Hepatocyte (in vitro differentiated cells): ENCODE results near the gene RBFOX1. TPM values are rescaled to one million over a fixed set of nuclear protein-coding genes. Genes with fewer than 3 reads are reported as not detected.

Source experiments
- DNase-seq: peaks from one replicate; pipeline ENCODE4 v3.0.0-alpha.2; 2016; ENCODE audit warnings: low spot score
- H2AFZ ChIP-seq: fragments of 200-600 bp; sonication (generic); 2 replicates; pipeline ENCODE4 v1.6.0; 2016; ENCODE audit warnings: antibody characterized with exemption, mild to moderate bottlenecking
- H3K27ac ChIP-seq: fragments of 200-600 bp; sonication (generic); 2 replicates; pipeline ENCODE4 v1.5.1; 2016; ENCODE audit warnings: mild to moderate bottlenecking
- H3K27me3 ChIP-seq: fragments of 200-600 bp; sonication (generic); 2 replicates; pipeline ENCODE4 v1.6.1; 2016
- H3K36me3 ChIP-seq: fragments of 200-600 bp; sonication (generic); replicated peaks from 2 replicates; pipeline ENCODE4 v1.5.1; 2016; ENCODE audit warnings: low read depth; ENCODE audit not compliant: insufficient read depth
- H3K4me1 ChIP-seq: fragments of 200-600 bp; sonication (generic); 2 replicates; pipeline ENCODE4 v1.5.1; 2016; ENCODE audit warnings: mild to moderate bottlenecking, moderate library complexity; ENCODE audit not compliant: insufficient read depth
- H3K4me2 ChIP-seq: fragments of 200-600 bp; sonication (generic); 2 replicates; pipeline ENCODE4 v1.6.0; 2016
- H3K4me3 ChIP-seq: fragments of 200-600 bp; sonication (generic); 2 replicates; pipeline ENCODE4 v1.5.1; 2016; ENCODE audit warnings: mild to moderate bottlenecking
- H3K79me2 ChIP-seq: fragments of 200-600 bp; sonication (generic); 2 replicates; pipeline ENCODE4 v1.6.0; 2017; ENCODE audit warnings: mild to moderate bottlenecking
- H3K9me2 ChIP-seq: fragments of 200-600 bp; sonication (generic); replicated peaks from 2 replicates; pipeline ENCODE4 v1.6.0; 2017; ENCODE audit warnings: mild to moderate bottlenecking; ENCODE audit not compliant: insufficient read depth
- H3K9me3 ChIP-seq: fragments of 200-600 bp; sonication (generic); 2 replicates; pipeline ENCODE4 v1.5.1; 2016; ENCODE audit warnings: low read depth, mild to moderate bottlenecking
- H4K20me1 ChIP-seq: fragments of 200-600 bp; sonication (generic); 2 replicates; pipeline ENCODE4 v1.6.0; 2016; ENCODE audit warnings: mild to moderate bottlenecking; ENCODE audit not compliant: insufficient read depth, poor library complexity, severe bottlenecking
- EZH2 ChIP-seq: fragments of 200-600 bp; sonication (generic); IDR thresholded peaks from 2 replicates; pipeline ENCODE4 v1.6.1; 2016; ENCODE audit warnings: antibody characterized with exemption, mild to moderate bottlenecking, borderline replicate concordance
- EZH2phosphoT487 ChIP-seq: fragments of 200-600 bp; sonication (generic); IDR thresholded peaks from one replicate; pipeline ENCODE4 v1.6.1; 2018; ENCODE audit warnings: antibody characterized with exemption, mild to moderate bottlenecking, low read depth, moderate library complexity; ENCODE audit not compliant: unreplicated experiment, severe bottlenecking
- WGBS: methylation state at CpG from one replicate; pipeline ENCODE4 v1.1.6; 2016; ENCODE audit warnings: low lambda C conversion rate; ENCODE audit errors: missing lambda C conversion rate; 5-methylcytosine and 5-hydroxymethylcytosine counted together
- polyA plus RNA-seq: library from polyadenylated mRNA; unstranded; fragments of >200 nt; fragmentation: Nextera tagmentation; extraction: Ambion mirVana; gene quantifications from 2 replicates; pipeline ENCODE4 v1.2.1, GENCODE V29; 2016
- total RNA-seq: library from RNA; depleted of rRNA; stranded (reverse); fragments of >200 nt; gene quantifications from 2 replicates; pipeline ENCODE4 v1.2.3, GENCODE V29; 2014
- TF ChIP-seq, protein P1 (sequence below): fragments of 200-600 bp; sonication (generic); IDR thresholded peaks from 2 replicates; pipeline ENCODE4 v1.5.1; 2016; ENCODE audit warnings: antibody characterized with exemption, mild to moderate bottlenecking; ENCODE audit not compliant: poor library complexity

Gene RBFOX1
- total and polyA plus RNA-seq, 2 experiments from 2014 or later, result 1.00 to 1.2 TPM

DNA sequence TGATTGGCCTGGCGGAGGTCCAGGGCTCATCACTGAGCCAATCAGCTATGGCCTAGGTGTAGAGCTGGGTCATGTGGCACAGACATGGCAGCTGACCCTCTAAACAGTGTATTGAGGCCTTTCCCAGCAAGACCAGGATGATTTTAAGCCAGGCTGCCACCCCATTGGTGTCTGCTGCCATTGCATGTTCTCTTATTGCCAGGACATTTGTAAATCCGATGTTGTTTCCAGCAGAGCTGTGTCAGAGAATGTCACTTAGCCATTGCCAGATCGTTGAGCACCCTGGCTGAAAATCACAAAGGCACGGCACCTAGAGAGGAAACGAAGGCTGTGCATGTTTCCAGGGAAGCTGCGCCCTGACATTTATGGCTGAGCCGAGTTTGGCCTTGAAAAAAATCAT, 33.4 kb downstream of the RBFOX1 start:
- TF ChIP-seq EZH2phosphoT487 (no peak), EZH2 (no peak)
- TF ChIP-seq, protein P1, sequence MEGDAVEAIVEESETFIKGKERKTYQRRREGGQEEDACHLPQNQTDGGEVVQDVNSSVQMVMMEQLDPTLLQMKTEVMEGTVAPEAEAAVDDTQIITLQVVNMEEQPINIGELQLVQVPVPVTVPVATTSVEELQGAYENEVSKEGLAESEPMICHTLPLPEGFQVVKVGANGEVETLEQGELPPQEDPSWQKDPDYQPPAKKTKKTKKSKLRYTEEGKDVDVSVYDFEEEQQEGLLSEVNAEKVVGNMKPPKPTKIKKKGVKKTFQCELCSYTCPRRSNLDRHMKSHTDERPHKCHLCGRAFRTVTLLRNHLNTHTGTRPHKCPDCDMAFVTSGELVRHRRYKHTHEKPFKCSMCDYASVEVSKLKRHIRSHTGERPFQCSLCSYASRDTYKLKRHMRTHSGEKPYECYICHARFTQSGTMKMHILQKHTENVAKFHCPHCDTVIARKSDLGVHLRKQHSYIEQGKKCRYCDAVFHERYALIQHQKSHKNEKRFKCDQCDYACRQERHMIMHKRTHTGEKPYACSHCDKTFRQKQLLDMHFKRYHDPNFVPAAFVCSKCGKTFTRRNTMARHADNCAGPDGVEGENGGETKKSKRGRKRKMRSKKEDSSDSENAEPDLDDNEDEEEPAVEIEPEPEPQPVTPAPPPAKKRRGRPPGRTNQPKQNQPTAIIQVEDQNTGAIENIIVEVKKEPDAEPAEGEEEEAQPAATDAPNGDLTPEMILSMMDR, result no peak
- Histone ChIP-seq H3K4me1 (no peaks in the 10 kb centered on the region), H3K36me3 (no peaks in the 10 kb centered on the region), H3K79me2 (no peaks in the 10 kb centered on the region), H3K27ac (no peak overlapping the region), H4K20me1 (no peaks in the 10 kb centered on the region), H3K27me3 (no peaks in the 10 kb centered on the region), H3K9me2 (no peaks in the 10 kb centered on the region), H3K9me3 (no peaks in the 10 kb centered on the region), H2AFZ (no peak overlapping the region), H3K4me2 (no peak overlapping the region), H3K4me3 (no peak overlapping the region)
- WGBS, result 84% methylated on average over 7 of the region's 7 CpGs
- no peak for DNase-seq

DNA sequence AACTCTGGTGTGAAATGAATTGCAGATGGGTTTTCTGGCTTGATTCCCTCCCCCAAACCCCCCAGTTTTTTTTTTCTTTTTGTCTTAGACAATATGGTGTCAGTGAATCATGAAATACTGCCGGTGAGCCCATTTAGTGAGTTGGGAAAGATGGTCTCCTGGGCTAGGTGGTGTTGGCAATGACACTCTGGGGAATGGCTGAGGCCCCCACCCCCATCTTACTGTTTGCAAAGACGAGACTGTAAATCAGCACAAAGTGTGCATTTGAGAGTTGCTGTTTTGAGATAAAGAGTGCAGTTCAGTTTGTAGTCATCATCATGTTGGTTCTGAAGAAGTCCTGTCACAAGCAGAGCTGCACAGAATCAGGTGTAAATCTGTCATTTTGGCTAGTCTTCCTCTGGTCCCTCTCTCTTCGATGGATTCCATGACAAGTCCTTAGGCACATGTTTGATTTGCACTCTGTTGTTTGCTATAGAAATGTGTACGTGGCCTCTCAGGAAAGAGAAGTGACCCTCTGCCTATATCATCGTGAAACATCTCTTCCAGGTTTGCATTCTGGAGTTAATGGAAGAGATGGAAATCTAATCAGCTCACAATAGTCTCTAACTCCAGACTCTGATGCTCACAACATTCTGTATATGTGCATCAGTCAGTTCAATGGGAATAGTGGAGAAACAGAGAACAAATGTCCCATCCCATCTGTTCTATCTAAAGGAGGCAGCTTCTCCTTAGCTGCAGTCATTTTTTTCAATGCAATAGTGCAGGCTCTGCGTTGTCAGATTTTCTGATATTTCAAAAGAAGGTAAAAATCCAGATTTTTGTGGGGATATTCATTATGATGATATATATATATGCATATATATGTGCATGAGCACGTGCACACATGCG, 34.6 kb downstream of the RBFOX1 start:
- no peak for DNase-seq
- no peaks in the 10 kb centered on the region for H3K4me1 ChIP-seq
- no peaks in the 10 kb centered on the region for H3K9me3 ChIP-seq
- H2AFZ ChIP-seq, result no peak overlapping the region
- TF ChIP-seq EZH2 (no peak), EZH2phosphoT487 (no peak)
- TF ChIP-seq, protein P1, result no peak
- H3K9me2 ChIP-seq, result no peaks in the 10 kb centered on the region
- no peak overlapping the region for H3K4me2 ChIP-seq
- no peak overlapping the region for H3K27ac ChIP-seq
- H3K27me3 ChIP-seq, result no peaks in the 10 kb centered on the region
- no peaks in the 10 kb centered on the region for H4K20me1 ChIP-seq
- H3K79me2 ChIP-seq, result no peaks in the 10 kb centered on the region
- WGBS, result 79% methylated on average over 8 of the region's 8 CpGs
- no peak overlapping the region for H3K4me3 ChIP-seq
- no peaks in the 10 kb centered on the region for H3K36me3 ChIP-seq

DNA sequence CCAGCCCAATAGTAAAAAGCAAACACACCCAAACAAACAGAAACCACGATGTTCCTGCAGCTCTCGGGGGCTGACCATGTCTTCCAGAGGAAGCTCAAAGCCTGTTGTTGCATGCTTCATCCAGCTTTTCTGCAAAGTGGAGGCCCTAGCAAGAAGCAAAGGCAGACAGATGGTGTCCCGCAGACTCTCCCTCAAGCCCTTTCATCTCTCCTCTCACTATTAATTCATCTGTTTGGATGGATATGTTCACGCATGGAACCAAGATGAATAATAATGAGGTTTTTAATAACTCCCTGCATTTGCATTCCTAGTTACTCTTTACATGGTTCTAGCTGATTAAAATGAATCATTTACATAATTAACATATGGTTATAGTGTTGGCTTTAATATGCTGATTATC, 36.6 kb downstream of the RBFOX1 start:
- Histone ChIP-seq H3K27ac (no peak overlapping the region), H3K4me1 (no peaks in the 10 kb centered on the region), H3K4me3 (no peak overlapping the region), H3K4me2 (no peak overlapping the region), H4K20me1 (no peaks in the 10 kb centered on the region), H3K27me3 (no peaks in the 10 kb centered on the region), H3K79me2 (no peaks in the 10 kb centered on the region), H3K36me3 (no peaks in the 10 kb centered on the region), H2AFZ (no peak overlapping the region), H3K9me3 (no peaks in the 10 kb centered on the region), H3K9me2 (no peaks in the 10 kb centered on the region)
- DNase-seq, result no peak
- TF ChIP-seq, protein P1, result no peak
- TF ChIP-seq EZH2phosphoT487 (no peak), EZH2 (no peak)
- WGBS, result 63% methylated on average over 4 of the region's 4 CpGs
